Peyer's patch (tissue), 4 donors: Measurements from ENCODE around the gene DHDH.

Experiments
- CTCF ChIP-seq, 6 experiments: fragments of 450-650 bp in 4 of 6; fragments of 200-600 bp in 2 of 6; sonication (generic) in 1 of 6; IDR thresholded peaks; one replicate each; pipeline ENCODE4 v1.5.1; 2017 to 2019; ENCODE audit warnings: antibody characterized with exemption in 6 of 6, mild to moderate bottlenecking in 3 of 6, moderate library complexity in 1 of 6
- POLR2A ChIP-seq, 2 donors: fragments of 450-650 bp; IDR thresholded peaks; one replicate each; pipeline ENCODE4 v1.5.1; 2017; ENCODE audit warnings: antibody characterized with exemption in 2 of 2, mild to moderate bottlenecking in 2 of 2, moderate library complexity in 2 of 2

GRCh38 chr19:48910803-48911202 lies 22.7 kb upstream of the DHDH start:
- TF ChIP-seq CTCF (IDR thresholded peaks at IDR 0.05) = no peak
- TF ChIP-seq POLR2A (IDR thresholded peaks at IDR 0.05) = no peak
